ENCODE data around the gene PRKCA. TPM values are rescaled to one million over a fixed set of nuclear protein-coding genes. Genes with fewer than 3 reads are reported as not detected.

PRKCA gene
- total and polyA plus RNA-seq, 2 of the 13 experiments (the other 11 are each of a cell fraction or from before 2014, with no cell fraction given): 18.5 to 21.5 TPM

DNA sequence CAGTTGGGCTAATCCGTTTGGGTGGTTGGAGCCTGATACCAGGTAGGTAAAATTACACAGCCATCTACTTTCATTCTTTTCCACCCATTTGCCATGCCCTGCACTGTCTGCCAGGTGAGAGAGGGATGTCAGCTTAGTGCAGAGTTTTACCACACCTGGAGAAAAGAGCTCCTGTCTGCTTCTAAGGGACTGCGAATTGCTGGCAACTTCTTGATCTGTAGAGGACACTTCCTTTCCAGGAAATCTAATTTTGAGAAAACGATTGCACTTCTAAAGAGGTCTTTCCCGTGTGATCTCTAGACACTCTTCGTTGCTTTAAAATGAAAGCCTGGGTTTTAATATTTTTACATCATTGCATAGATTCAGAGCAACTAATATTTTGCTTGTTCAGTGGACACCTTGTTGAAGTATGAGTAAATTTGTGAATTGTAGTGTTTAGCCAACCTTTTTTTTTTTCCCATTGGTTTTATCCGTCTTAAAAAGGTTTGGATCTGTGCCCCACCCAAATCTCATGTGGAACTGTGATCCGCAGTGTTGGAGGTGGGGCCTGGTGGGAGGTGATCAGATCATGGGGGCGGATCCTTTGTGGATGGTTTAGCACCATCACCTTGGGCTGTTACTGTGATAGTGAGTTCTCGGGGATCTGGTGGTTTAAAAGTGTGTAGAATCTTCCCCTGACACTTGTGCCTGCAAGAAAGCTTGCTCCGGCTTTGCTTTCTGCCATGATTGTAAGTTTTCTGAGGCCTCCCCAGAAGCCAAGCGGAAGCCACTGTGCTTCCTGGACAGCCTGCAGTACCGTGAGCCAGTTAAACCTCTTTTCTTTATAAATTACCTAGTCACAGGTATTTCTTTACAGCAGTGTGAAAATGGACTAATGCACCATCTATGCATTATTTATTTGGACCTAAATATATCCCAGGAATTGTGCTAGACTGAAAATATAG is 104.6 kb downstream of the PRKCA start (continued):
- TF ChIP-seq, protein P1, sequence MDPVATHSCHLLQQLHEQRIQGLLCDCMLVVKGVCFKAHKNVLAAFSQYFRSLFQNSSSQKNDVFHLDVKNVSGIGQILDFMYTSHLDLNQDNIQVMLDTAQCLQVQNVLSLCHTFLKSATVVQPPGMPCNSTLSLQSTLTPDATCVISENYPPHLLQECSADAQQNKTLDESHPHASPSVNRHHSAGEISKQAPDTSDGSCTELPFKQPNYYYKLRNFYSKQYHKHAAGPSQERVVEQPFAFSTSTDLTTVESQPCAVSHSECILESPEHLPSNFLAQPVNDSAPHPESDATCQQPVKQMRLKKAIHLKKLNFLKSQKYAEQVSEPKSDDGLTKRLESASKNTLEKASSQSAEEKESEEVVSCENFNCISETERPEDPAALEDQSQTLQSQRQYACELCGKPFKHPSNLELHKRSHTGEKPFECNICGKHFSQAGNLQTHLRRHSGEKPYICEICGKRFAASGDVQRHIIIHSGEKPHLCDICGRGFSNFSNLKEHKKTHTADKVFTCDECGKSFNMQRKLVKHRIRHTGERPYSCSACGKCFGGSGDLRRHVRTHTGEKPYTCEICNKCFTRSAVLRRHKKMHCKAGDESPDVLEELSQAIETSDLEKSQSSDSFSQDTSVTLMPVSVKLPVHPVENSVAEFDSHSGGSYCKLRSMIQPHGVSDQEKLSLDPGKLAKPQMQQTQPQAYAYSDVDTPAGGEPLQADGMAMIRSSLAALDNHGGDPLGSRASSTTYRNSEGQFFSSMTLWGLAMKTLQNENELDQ (CRISPR knock-in tag; IDR thresholded peaks at IDR 0.05; ENCODE audit: borderline replicate concordance): no peak
- no peak for TF ChIP-seq ZNF121 (CRISPR knock-in tag; IDR thresholded peaks at IDR 0.05)

DNA sequence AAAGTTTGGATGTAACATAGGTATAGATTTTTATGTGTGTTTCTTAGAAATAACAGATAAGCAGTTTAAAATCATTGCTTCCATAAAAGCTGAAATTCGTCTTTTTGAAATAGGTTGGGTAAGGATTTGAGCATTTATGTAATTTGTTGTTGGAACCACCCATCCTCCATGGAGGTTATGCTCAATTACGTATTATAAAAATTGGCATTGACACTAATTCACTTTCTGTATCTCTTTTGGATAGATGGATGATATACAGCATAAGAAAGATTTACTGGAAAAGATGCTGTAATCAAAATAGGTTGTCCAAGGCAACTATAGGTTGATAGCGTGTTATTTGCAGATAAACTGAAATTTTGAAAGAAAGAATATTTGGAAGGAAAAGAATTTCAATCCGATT is 105.5 kb downstream of the PRKCA start:
- WGBS (ENCODE audit: low lambda C conversion rate): 95% methylated on average over 4 of the region's 4 CpGs
- intact Hi-C loops (cut with micrococcal nuclease; ENCODE audit: unreplicated experiment): no loop called here
- in situ Hi-C loops (cut with HindIII; ENCODE audit: extremely low pct_ligation_motif_present, low pct_unique_long_range_greater_than_20kb): no loop called here
- Histone ChIP-seq H3K9me3 (ENCODE audit: low read length) (no peaks in the 10 kb centered on the region), H3K9ac (ENCODE audit: insufficient read depth, low read depth, low read length) (no peak overlapping the region), H4K20me1 (ENCODE audit: insufficient read depth, low read length) (no peaks in the 10 kb centered on the region), H3K27me3 (ENCODE audit: control insufficient read depth in 1 of 2, insufficient read depth in 2 of 2, low read length in 2 of 2) (no peaks in the 10 kb centered on the region), H3K4me1 (ENCODE audit: insufficient read depth, low read length) (peaks cover 26% of the 10 kb centered on the region), H3K27ac (ENCODE audit: extremely low read length, insufficient read depth, low read length) (no peak overlapping the region), H2AFZ (ENCODE audit: low read length) (no peak overlapping the region), H3K79me2 (ENCODE audit: insufficient read depth, low read length) (peaks cover 35% of the 10 kb centered on the region), H3K4me3 (replicated peaks in 1 of 3; ENCODE audit: insufficient read depth in 1 of 3, low read depth in 2 of 3, low read length in 3 of 3) (no peak overlapping the region), H3K4me2 (ENCODE audit: low read depth, low read length) (no peak overlapping the region), H3K36me3 (replicated peaks in 1 of 2; ENCODE audit: control insufficient read depth in 1 of 2, insufficient read depth in 2 of 2, low read length in 2 of 2) (peaks cover 0 to 2% of the 10 kb centered on the region in 2 experiments; a peak in 1 of 5 replicates)
- FAIRE-seq (no peak), ATAC-seq (no peak), DNase-seq (ENCODE audit: low spot score) (no peak)
- ChIA-PET CTCF (ENCODE audit: low intra/inter-chr PET ratio, low total read pairs) (no interaction called here), POLR2A (no interaction called here)
- no TSS peak for BruUV-seq (replicated peaks)
- no peak for TF ChIP-seq ASH2L (IDR thresholded peaks at IDR 0.05; ENCODE audit: insufficient read length, low read depth, low read length)
- TF ChIP-seq, protein P2, sequence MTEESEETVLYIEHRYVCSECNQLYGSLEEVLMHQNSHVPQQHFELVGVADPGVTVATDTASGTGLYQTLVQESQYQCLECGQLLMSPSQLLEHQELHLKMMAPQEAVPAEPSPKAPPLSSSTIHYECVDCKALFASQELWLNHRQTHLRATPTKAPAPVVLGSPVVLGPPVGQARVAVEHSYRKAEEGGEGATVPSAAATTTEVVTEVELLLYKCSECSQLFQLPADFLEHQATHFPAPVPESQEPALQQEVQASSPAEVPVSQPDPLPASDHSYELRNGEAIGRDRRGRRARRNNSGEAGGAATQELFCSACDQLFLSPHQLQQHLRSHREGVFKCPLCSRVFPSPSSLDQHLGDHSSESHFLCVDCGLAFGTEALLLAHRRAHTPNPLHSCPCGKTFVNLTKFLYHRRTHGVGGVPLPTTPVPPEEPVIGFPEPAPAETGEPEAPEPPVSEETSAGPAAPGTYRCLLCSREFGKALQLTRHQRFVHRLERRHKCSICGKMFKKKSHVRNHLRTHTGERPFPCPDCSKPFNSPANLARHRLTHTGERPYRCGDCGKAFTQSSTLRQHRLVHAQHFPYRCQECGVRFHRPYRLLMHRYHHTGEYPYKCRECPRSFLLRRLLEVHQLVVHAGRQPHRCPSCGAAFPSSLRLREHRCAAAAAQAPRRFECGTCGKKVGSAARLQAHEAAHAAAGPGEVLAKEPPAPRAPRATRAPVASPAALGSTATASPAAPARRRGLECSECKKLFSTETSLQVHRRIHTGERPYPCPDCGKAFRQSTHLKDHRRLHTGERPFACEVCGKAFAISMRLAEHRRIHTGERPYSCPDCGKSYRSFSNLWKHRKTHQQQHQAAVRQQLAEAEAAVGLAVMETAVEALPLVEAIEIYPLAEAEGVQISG (CRISPR knock-in tag; IDR thresholded peaks at IDR 0.05): no peak
- TF ChIP-seq, protein P3, sequence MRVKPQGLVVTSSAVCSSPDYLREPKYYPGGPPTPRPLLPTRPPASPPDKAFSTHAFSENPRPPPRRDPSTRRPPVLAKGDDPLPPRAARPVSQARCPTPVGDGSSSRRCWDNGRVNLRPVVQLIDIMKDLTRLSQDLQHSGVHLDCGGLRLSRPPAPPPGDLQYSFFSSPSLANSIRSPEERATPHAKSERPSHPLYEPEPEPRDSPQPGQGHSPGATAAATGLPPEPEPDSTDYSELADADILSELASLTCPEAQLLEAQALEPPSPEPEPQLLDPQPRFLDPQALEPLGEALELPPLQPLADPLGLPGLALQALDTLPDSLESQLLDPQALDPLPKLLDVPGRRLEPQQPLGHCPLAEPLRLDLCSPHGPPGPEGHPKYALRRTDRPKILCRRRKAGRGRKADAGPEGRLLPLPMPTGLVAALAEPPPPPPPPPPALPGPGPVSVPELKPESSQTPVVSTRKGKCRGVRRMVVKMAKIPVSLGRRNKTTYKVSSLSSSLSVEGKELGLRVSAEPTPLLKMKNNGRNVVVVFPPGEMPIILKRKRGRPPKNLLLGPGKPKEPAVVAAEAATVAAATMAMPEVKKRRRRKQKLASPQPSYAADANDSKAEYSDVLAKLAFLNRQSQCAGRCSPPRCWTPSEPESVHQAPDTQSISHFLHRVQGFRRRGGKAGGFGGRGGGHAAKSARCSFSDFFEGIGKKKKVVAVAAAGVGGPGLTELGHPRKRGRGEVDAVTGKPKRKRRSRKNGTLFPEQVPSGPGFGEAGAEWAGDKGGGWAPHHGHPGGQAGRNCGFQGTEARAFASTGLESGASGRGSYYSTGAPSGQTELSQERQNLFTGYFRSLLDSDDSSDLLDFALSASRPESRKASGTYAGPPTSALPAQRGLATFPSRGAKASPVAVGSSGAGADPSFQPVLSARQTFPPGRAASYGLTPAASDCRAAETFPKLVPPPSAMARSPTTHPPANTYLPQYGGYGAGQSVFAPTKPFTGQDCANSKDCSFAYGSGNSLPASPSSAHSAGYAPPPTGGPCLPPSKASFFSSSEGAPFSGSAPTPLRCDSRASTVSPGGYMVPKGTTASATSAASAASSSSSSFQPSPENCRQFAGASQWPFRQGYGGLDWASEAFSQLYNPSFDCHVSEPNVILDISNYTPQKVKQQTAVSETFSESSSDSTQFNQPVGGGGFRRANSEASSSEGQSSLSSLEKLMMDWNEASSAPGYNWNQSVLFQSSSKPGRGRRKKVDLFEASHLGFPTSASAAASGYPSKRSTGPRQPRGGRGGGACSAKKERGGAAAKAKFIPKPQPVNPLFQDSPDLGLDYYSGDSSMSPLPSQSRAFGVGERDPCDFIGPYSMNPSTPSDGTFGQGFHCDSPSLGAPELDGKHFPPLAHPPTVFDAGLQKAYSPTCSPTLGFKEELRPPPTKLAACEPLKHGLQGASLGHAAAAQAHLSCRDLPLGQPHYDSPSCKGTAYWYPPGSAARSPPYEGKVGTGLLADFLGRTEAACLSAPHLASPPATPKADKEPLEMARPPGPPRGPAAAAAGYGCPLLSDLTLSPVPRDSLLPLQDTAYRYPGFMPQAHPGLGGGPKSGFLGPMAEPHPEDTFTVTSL (CRISPR knock-in tag; IDR thresholded peaks at IDR 0.05; ENCODE audit: borderline replicate concordance): no peak
- TF ChIP-seq, protein P4, sequence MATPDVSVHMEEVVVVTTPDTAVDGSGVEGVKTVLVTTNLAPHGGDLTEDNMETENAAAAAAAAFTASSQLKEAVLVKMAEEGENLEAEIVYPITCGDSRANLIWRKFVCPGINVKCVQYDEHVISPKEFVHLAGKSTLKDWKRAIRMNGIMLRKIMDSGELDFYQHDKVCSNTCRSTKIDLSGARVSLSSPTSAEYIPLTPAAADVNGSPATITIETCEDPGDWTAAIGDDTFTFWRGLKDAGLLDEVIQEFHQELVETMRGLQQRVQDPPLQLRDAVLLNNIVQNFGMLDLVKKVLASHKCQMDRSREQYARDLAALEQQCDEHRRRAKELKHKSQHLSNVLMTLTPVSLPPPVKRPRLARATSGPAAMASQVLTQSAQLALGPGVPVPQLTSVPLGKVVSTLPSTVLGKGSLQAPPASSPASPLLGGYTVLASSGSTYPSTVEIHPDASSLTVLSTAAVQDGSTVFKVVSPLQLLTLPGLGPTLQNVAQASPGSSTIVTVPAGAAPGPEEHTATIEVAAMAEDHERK (CRISPR knock-in tag; IDR thresholded peaks at IDR 0.05; ENCODE audit: low read depth): no peak
- TF ChIP-seq ETV6 (CRISPR knock-in tag; conservative IDR thresholded peaks at IDR 0.05): no peak

Measured in HepG2 (cell line).